Kasumi-1 (cell line): Measurements from ENCODE around the gene TCF25.
"Not testable (repeated sequence)": the region's sequence is repeated elsewhere in the genome, so short reads cannot be mapped to it uniquely, and the experiment has no call there.

Experiments
- DNase-seq, 2 experiments: peaks; one replicate each; lab custom pipeline; 2025; lab: John Stamatoyannopoulos, UW

Gene TCF25

DNA sequence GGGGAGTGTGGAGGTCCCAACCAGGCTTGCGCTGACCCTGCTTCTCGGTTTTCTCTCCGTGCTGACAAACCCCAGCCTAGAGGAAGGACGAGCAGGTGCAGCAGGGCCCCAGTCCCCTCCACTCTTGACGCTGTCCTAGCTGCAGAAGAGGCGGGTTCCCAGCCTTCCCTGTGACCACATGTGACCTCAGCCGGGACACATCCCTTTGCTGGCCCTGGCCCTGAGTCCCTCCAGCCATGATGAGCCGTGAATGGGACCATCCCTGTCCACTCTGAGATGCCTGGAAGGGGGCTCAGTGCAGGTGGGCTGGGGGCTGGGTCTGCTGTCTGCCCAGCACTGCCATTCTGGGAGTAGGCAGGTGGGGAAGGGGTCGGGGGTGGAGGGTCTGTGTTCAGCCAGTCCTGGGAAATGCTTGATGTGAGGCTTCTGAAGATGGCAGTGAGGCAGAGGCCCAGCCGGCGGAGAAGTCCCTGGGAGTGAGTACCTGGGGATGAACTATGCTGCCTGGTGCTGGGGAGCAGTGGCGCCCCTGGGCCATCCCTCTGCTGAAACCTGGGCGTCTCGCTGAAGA is 47.8 kb downstream of the TCF25 start:
- DNase-seq = no peak

- peak; percentile 72 to 76 for DNase-seq
Observed at GRCh38 chr16:89921702-89922476, 48.5 kb downstream of the TCF25 start.

DNA sequence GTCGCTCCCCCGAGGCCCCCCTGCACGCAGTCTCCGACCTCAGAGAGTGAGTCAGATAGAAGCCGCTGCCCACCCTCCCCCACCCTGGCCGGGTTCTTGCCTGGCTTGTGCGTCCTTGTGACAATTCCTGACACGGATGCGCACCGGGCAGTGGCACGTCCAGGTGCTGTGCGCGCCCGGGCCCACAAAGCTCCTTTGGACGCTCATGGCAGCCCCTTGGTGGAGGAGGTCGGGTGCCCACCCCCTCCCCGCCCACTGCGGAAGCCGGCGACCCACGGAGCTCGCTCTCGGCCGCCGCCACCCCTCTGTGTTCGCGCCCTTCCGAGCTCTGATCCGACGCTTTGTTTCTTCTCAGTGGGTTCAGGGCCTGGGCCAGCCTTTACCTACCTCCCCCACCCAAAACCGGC is 49.1 kb downstream of the TCF25 start:
- DNase-seq = peak; percentile 26 to 31

GRCh38 chr16:89922884-89923639 is 49.7 kb downstream of the TCF25 start, which contains the start of gene TUBB3:
TUBB3 (plus strand) TSS chr16:89923342; CDS start chr16:89923402, 60 bp downstream.
- DNase-seq = peak; percentile 3 to 13

DNA sequence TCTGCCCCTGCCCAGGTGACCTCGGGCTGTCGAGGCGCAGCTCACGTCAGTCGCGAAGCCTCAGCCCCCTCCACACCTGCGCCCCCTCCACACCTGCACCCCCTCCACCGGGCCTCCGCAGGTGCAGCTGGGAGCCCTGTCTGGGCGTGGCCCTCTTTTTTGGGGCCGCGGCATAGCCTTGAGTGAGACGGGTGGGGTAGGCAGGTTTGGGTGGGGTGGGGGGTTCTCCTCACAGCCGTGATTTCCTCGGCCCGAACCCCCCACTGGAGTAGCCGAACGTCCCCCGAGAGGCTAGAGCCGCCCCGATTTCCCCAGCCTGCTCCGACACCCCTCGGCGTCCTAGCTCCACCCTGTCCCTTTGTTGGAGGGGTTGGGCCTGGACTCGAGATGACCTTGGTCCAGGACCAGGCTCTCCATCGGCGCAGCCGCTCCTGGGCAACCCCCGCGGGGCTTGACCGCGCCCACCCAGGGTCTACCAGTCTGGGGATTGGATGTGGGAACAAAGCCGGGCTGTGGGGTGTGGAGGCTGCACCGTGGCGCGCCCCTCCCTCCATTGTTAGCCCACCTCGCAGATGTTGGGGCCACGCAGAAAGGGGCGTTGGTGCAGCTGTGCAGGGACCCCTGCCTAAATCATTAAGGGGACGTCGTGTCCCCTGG is 50.4 kb downstream of the TCF25 start:
- no peak for DNase-seq

DNA sequence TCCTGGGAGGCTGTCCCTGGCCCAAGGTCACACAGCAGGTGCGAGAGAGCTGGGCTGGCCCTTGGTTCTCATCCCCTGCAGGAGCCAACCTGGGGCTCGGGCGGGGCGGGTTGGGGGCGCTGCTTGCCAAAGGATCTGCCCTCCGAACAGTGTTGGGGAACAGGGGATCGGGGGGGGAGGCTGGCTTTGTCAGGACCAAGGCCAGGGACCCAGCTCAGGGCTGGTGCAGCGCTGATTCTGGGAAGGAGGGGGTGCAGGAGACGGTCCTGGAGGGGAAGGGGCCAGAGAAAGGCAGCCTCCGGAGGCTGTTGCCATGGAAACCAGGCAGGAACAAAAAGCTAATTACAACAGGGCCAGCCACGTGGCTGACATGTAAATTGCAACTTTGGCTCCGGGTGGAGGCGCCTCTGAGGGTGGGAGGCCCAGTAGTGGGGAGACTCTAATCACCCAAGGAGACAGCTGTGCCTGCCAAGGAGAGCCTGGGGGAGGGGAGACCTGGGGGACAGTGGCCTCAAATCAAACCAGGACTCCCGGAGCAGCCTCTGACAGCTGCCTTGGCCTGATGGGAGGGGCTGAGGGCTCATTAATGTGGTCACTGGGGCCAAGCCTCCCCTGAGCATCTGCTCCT is 51.0 kb downstream of the TCF25 start:
- DNase-seq = peak; percentile 20 to 51

DNA sequence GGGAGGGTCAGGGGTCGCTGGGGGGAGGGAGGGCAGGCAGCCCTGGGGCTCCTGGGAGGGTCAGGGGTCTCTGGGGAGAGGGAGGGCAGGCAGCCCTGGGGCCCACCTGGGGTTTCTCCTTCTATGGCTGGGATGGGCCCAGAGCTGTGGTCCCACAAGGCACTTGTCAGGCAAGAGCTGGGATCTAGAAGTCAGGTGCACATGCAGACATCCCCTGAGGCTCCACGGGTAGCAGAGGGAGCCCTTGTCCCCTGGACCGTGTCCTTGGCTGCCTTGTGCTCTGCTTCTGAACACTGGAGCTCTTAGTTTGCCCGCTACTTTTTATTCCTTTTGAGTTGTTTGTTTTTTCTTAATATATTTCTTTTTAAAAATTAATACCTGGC is 51.5 kb downstream of the TCF25 start:
- no peak for DNase-seq

DNA sequence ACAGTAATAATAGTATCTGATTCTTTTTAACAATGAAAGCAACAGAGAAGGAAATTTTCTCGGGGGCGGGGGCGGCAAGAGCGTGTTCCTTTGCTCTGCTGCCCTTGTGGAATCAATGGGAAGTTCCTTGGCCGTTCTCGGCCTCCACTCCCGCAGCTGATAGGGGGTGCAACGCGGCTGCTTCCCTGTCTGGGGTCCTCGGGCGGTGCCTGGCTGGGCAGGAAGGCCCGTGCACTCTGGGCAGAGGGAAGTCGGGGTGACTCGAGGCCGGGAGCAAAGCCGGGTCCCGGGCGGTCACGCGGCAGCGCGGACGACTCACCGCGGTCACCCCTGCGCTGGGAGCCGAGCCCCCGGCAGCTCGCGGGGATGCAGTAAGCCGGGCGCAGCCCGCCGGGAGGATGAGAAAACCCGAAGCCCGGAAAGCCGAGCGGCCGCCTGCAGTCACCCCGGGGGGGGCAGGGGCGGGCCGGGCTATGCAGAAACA is 52.2 kb downstream of the TCF25 start:
- DNase-seq = no peak

GRCh38 chr16:89931305-89931896 is 58.0 kb downstream of the TCF25 start:
- DNase-seq = no peak

DNA sequence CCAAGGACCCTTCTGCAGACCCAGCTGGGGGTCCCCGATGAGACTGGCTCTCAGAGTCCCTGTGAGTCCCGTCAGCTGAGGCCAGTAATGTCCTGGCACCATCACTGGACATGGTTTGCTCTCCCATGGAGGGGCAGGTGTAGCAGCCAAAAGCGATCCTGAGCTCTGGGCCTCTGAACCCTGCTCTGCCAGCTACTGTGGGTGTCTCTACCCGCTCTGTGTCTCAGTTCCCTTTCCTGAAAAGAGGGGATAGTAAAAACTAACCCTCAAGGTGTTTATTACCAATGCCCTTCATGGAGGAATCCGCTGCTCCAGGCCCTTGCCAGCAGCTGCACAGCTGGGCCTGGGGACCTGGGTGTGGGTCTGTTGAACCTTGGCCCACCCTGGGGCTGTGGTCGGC is 58.6 kb downstream of the TCF25 start:
- no peak for DNase-seq

DNA sequence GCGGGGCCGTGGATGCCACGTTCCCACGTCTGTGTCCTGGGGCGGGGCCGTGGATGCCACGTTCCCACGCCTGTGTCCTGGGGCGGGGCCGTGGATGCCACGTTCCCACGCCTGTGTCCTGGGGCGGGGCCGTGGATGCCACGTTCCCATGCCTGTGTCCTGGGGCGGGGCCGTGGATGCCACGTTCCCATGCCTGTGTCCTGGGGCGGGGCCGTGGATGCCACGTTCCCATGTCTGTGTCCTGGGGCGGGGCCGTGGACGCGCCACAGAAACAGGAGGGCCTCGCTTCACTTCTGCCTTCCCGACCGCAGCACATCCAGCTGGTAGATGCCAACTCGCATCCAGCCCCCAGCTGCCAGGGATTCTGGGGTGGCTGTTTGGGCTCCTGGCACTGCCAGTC is 60.6 kb downstream of the TCF25 start:
- DNase-seq = not testable (repeated sequence)

GRCh38 chr16:89934611-89935553 is 61.5 kb downstream of the TCF25 start:
- no peak for DNase-seq

- DNase-seq = not testable (repeated sequence)
Observed at GRCh38 chr16:89935620-89936019, 62.2 kb downstream of the TCF25 start.

- no peak for DNase-seq
Observed at GRCh38 chr16:89936034-89936433, 62.6 kb downstream of the TCF25 start.

DNA sequence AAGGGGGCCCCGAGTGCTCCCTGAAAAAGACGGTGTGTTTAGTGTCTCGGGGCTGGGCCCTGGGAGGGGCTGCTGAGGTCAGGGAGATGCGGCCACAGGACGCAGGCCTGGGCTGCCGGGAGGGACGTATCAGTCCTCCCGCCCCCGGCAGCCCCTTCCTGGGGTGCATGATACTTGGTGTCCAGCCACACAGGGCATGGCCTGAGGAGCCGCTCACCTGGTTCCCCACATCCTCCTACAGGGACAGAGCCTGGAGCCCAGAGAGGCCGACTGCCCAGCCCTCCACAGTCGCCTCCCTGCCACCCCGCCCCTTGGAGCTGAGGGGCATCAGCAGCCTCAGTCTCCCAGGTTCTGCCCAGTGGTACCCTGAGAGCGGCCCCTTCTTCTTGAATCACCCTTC is 63.1 kb downstream of the TCF25 start:
- no peak for DNase-seq

GRCh38 chr16:89936981-89937380 is 63.6 kb downstream of the TCF25 start:
- no peak for DNase-seq

- no peak for DNase-seq
Observed at GRCh38 chr16:89938175-89938885, 64.9 kb downstream of the TCF25 start.

- DNase-seq = no peak
Observed at GRCh38 chr16:89944773-89945172, 71.4 kb downstream of the TCF25 start.

- DNase-seq = no peak
Observed at GRCh38 chr16:89945654-89946053, 72.3 kb downstream of the TCF25 start.

DNA sequence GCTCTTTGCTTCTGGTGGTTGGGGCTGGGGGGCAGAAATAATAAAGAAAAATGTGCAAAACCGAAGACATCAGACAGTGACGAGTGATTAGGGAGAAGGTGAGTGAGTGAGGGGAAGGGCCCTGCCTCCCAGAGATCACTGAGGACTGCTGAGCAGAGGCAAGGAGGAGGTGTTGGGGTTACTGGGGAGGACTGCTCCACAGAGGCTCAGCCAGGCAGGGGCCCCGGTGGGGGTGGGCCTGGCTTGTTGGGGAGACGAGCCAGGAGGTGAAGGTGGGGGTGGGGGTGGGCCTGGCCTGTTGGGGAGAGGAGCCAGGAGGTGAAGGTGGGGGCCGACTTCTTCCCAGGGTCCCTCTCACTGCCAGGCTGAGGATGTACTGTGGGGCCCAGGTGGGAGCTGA is 73.1 kb downstream of the TCF25 start:
- DNase-seq = no peak
